Right lobe of liver (tissue), 6 donors: ENCODE results near the gene CLEC3B. TPM values are rescaled to one million over a fixed set of nuclear protein-coding genes. Genes with fewer than 3 reads are reported as not detected.

Source experiments
- ATAC-seq, 4 donors: fragments of 200-7000 bp; cut with Tn5 transposase; one replicate each; pipeline ENCODE4 v1.9.1; 2020; ENCODE audit warnings: mild to moderate bottlenecking in 4 of 4, moderate library complexity in 4 of 4
- DNase-seq, 3 donors: peaks; one replicate each; pipeline ENCODE4 v3.0.0-alpha.2; 2020
- H3K27ac ChIP-seq, 3 donors: fragments of 200-600 bp; one replicate each; pipeline ENCODE4 v1.8.0; 2022
- H3K27me3 ChIP-seq, 2 donors: fragments of 200-600 bp; one replicate each; pipeline ENCODE4 v1.8.0; 2022
- H3K36me3 ChIP-seq, 4 donors: fragments of 200-600 bp; sonication (generic) in 1 of 4; one replicate each; pipeline versions ENCODE4 v1.5.1 to v1.8.0; 2017 to 2022; ENCODE audit warnings: control low read depth in 1 of 4
- H3K4me1 ChIP-seq, 4 donors: fragments of 200-600 bp; sonication (generic) in 1 of 4; one replicate each; pipeline versions ENCODE4 v1.5.1 to v1.8.0; 2017 to 2022; ENCODE audit warnings: control low read depth in 1 of 4
- H3K4me3 ChIP-seq, 3 donors: fragments of 200-600 bp; one replicate each; pipeline ENCODE4 v1.8.0; 2022
- H3K9me3 ChIP-seq, 4 donors: fragments of 200-600 bp; sonication (generic) in 1 of 4; one replicate each; pipeline versions ENCODE4 v1.5.1 to v1.8.0; 2017 to 2022; ENCODE audit warnings: control low read depth in 1 of 4
- CTCF ChIP-seq, 4 donors: fragments of 200-600 bp in 3 of 4; fragments of 450-650 bp in 1 of 4; IDR thresholded peaks; one replicate each; pipeline versions ENCODE4 v1.5.1 to v1.8.0; 2016 to 2022; ENCODE audit warnings: antibody characterized with exemption in 4 of 4, mild to moderate bottlenecking in 2 of 4
- POLR2A ChIP-seq: fragments of 450-650 bp; IDR thresholded peaks from one replicate; pipeline ENCODE4 v1.6.1; 2017; ENCODE audit warnings: antibody characterized with exemption, mild to moderate bottlenecking
- WGBS: methylation state at CpG from one replicate; pipeline ENCODE4 v1.1.6; 2018; ENCODE audit warnings: low coverage, low lambda C conversion rate; ENCODE audit not compliant: insufficient coverage; ENCODE audit errors: missing lambda C conversion rate; 5-methylcytosine and 5-hydroxymethylcytosine counted together
- intact Hi-C, 2 donors: fragments of 100-400 bp; cut with DNase I; formaldehyde crosslinking; loops; one replicate each; pipeline versions ENCODE4 v1.11.2 to v1.14.1; 2022
- total RNA-seq, 6 experiments: library from RNA; depleted of rRNA in 2 of 6; stranded (reverse); fragments of >200 nt in 2 of 6; fragmentation: NEBNext Ultra II Directional in 3 of 6; extraction: Animal tissue kit (Norgen Biotek cat#: 25700) in 3 of 6; gene quantifications; one replicate each; pipeline versions ENCODE4 v1.1.0 to v1.2.4, GENCODE V29; 2016 to 2023
- donor health status: DM: no; HTN: yes; CAD: no.
- donor health status: DM: no; HTN: no; CAD: no.
- donor health status: DM: no; HTN: no; CAD: no.
- donor health status: DM: no; HTN: yes; CAD: no.
- donor health status: DM: no; HTN: yes; CAD: no.

The CLEC3B gene
- total RNA-seq, 6 experiments from 2014 or later, result 14.4 to 22.1 (median 19.6) TPM

GRCh38 chr3:45000823-45001222 lies 25.3 kb upstream of the CLEC3B start:
- no peak for DNase-seq
- H3K27ac ChIP-seq, result peak overlapping the region in 1 of 3 donors; percentile 80
- no peak overlapping the region for H3K4me3 ChIP-seq
- no peaks in the 10 kb centered on the region for H3K9me3 ChIP-seq
- H3K27me3 ChIP-seq, result no peaks in the 10 kb centered on the region
- no peak for ATAC-seq
- TF ChIP-seq POLR2A, result no peak
- no peak for TF ChIP-seq CTCF (IDR thresholded peaks at IDR 0.05)
- 78% methylated on average over 3 of the region's 4 CpGs for WGBS
- H3K36me3 ChIP-seq, result peaks cover 0 to 17% (median 9%) of the 10 kb centered on the region in 4 donors
- H3K4me1 ChIP-seq, result peaks cover 0 to 52% (median 9%) of the 10 kb centered on the region in 4 donors
- intact Hi-C loops, result no loop called here

- no peak for TF ChIP-seq POLR2A
- TF ChIP-seq CTCF (IDR thresholded peaks at IDR 0.05), result no peak
- intact Hi-C loops, result no loop called here
- Histone ChIP-seq H3K4me3 (no peak overlapping the region), H3K36me3 (peaks cover 0 to 17% (median 9%) of the 10 kb centered on the region in 4 donors), H3K27ac (peak overlapping the region; percentile 22 to 86 (median 80)), H3K4me1 (peaks cover 0 to 44% (median 6%) of the 10 kb centered on the region in 4 donors), H3K9me3 (no peaks in the 10 kb centered on the region), H3K27me3 (no peaks in the 10 kb centered on the region)
- 93% methylated on average over 3 of the region's 3 CpGs for WGBS
- DNase-seq (no peak), ATAC-seq (peak in 1 of 4 donors; percentile 13)
Measured at GRCh38 chr3:45001738-45002137, 24.4 kb upstream of the CLEC3B start.

GRCh38 chr3:45002139-45002660 lies 23.9 kb upstream of the CLEC3B start:
- intact Hi-C loops, result no loop called here
- DNase-seq (no peak), ATAC-seq (peak; percentile 66 to 86 (median 84))
- H3K27me3 ChIP-seq, result no peaks in the 10 kb centered on the region
- H3K36me3 ChIP-seq, result peaks cover 0 to 16% (median 9%) of the 10 kb centered on the region in 4 donors
- WGBS, result 52% methylated on average over 2 of the region's 2 CpGs
- TF ChIP-seq POLR2A, result no peak
- no peak for TF ChIP-seq CTCF (IDR thresholded peaks at IDR 0.05)
- no peaks in the 10 kb centered on the region for H3K9me3 ChIP-seq
- peaks cover 0 to 39% (median 1%) of the 10 kb centered on the region in 4 donors for H3K4me1 ChIP-seq
- no peak overlapping the region for H3K4me3 ChIP-seq
- peak overlapping the region; percentile 22 to 86 (median 80) for H3K27ac ChIP-seq

GRCh38 chr3:45002720-45003119 lies 23.4 kb upstream of the CLEC3B start:
- H3K9me3 ChIP-seq, result no peaks in the 10 kb centered on the region
- DNase-seq, result no peak
- H3K27me3 ChIP-seq, result no peaks in the 10 kb centered on the region
- H3K36me3 ChIP-seq, result peaks cover 0 to 16% (median 7%) of the 10 kb centered on the region in 4 donors
- H3K4me1 ChIP-seq, result peaks cover 0 to 35% (median 0%) of the 10 kb centered on the region in 4 donors
- TF ChIP-seq POLR2A, result no peak
- TF ChIP-seq CTCF (IDR thresholded peaks at IDR 0.05), result no peak
- ATAC-seq, result peak in 2 of 4 donors; percentile 5 to 10
- intact Hi-C loops, result no loop called here
- H3K27ac ChIP-seq, result peak overlapping the region in 2 of 3 donors; percentile 11 to 80
- 75% methylated on average over 2 of the region's 3 CpGs for WGBS
- H3K4me3 ChIP-seq, result no peak overlapping the region

- DNase-seq (no peak), ATAC-seq (no peak)
- H3K27ac ChIP-seq, result no peak overlapping the region
- no peak overlapping the region for H3K4me3 ChIP-seq
- TF ChIP-seq CTCF (IDR thresholded peaks at IDR 0.05) (no peak), POLR2A (no peak)
- no peaks in the 10 kb centered on the region for H3K27me3 ChIP-seq
- H3K36me3 ChIP-seq, result peaks cover 0 to 15% (median 5%) of the 10 kb centered on the region in 4 donors
- peaks cover 0 to 35% (median 0%) of the 10 kb centered on the region in 4 donors for H3K4me1 ChIP-seq
- intact Hi-C loops, result no loop called here
- no peaks in the 10 kb centered on the region for H3K9me3 ChIP-seq
Measured at GRCh38 chr3:45003406-45003805, 22.7 kb upstream of the CLEC3B start.
